Posterior vena cava (tissue), 2 donors: ENCODE measurements around the gene PCDHB1. TPM values are rescaled to one million over a fixed set of nuclear protein-coding genes. Genes with fewer than 3 reads are reported as not detected.
A peak's percentile ranks its signal among the peaks of the same experiment; 100 is the strongest.

ENCODE experiments used
- DNase-seq: peaks from one replicate; pipeline ENCODE4 v3.0.0-alpha.2; 2020; ENCODE audit warnings: low spot score
- intact Hi-C, 2 donors: fragments of 100-400 bp; cut with DNase I; formaldehyde crosslinking; loops; one replicate each; pipeline versions ENCODE4 v1.14.1 to v1.14.2; 2022 to 2023
- long read RNA-seq, 2 donors: library from polyadenylated mRNA; unstranded; transcript quantifications; one replicate each; pipeline ENCODE4 v2.0.0, GENCODE V29; 2020 to 2021
- total RNA-seq, 2 donors: library from RNA; stranded (reverse); fragmentation: NEBNext Ultra II Directional; extraction: Animal tissue kit (Norgen Biotek cat#: 25700); gene quantifications; one replicate each; pipeline ENCODE4 v1.2.1, GENCODE V29; 2021
- donor health status: DM: yes; HTN: yes; CAD: no.
- donor health status: DM: yes; HTN: yes; CAD: no.

Gene PCDHB1, protein sequence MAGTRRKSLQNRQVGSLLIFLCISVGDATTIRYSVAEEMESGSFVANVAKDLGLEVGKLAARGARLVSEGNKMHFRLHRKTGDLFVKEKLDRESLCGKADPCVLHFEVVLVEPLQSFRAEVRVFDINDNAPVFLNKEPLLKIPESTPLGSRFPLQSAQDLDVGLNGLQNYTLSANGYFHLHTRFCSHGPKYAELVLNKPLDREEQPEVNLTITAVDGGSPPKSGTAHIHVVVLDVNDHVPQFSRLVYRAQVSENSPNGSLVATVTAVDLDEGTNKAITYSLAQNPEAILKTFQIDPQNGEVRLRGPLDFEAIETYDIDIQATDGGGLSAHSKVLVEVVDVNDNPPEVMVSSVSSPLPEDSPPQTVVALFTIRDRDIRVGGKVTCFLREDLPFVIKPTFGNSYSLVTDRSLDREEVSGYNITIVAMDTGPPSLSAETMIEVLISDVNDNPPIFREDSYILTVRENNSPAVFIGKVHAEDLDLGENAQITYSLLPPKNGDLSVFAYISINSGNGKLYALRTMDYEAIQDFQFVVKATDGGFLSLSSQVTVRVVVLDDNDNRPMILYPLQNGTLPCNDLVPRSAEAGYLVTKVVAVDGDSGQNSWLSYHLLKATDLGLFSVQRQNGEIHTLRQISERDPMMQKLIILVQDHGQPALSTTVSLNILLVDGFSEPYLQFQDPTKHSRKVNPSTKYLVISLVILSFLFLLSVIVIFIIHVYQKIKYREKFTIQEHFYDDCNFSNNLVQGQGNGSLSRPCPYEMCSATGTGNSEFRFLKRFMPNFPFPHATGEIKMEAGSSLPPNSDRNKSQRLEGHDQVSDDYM
- not detected for total RNA-seq
- long read RNA-seq, donor 1: 0 reads
- long read RNA-seq, donor 2: 0 reads

GRCh38 chr5:141050622-141051520 lies at the start of gene PCDHB1:
Gene PCDHB1 (plus strand): TSS chr5:141051374. CDS start chr5:141051471, 97 bp downstream.
- no peak for DNase-seq
- intact Hi-C loops: no loop called here

DNA sequence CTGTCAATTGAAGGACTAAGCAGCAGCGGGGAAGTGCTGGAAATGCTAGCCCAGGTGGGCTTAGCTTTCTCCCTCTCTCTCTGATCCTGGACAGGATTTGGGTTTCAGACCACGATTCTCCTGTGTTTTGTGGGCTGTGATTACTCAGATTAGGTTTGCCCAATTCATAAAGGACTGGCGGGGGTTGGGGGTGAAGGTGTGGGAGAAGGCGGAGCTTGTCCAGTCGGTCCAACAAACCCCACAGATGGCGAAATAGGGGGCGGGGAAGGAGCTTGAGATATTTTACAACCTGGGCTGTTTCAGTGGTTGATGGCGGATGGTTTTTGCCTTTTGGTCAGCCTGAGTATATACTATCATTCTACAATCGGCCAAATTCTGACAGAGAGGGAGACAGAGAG lies 49.7 kb upstream of the PCDHB1 start:
- no peak for DNase-seq
- intact Hi-C loops: no loop called here

DNA sequence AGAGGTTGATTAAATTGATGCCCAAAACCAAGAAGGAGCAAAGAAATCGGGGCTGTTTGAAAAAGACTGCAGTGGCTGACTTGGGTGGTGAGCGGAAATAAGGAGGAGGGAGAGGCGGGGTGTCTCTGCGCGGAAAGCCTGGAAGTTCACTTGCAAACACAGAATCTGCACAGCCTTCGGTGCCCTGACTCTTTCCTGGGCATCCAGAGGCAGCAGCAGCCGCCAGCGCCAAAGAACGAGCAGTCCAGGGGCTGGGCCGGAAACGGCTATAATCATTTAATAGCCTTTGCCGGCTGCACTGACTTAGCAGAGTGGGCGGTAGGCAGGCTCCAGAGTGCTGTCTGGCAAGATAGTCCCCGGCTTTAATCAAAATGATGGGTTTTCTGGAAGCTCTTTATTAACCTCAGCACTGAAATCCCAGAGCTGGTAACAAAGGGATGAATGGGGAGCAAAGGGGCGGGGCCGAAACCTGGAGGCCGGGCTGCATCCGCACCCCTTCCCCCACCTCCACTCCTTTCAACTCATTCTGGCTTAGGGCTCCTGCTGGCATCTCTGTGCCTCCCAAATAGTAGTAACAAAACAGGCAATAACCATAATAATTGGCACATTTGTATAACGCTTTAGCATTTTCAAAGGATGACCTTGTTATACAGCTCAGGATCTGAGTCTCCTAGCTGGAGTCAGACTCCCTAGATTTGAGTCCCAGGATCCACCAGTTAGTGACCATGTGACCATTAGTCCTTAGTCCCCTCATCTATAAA lies 49.1 kb upstream of the PCDHB1 start:
- intact Hi-C loops: no loop called here
- no peak for DNase-seq

DNA sequence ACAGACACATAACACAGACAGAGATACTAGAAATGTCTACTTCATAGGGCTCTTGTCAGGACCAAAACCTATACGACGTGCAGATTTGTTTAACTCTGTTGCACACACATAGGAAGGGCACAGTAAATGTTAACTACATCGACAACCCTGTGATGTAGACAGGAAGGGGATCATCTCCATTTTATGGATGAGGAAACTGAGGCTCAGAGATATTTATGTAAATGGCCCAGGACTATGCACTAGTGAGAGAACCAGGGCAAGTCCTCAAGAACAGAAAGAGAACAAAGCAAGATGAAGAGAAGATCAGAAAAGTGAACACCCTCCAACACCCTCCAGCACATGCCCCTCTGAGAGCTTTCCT lies 48.6 kb upstream of the PCDHB1 start:
- DNase-seq: no peak
- intact Hi-C loops: no loop called here

DNA sequence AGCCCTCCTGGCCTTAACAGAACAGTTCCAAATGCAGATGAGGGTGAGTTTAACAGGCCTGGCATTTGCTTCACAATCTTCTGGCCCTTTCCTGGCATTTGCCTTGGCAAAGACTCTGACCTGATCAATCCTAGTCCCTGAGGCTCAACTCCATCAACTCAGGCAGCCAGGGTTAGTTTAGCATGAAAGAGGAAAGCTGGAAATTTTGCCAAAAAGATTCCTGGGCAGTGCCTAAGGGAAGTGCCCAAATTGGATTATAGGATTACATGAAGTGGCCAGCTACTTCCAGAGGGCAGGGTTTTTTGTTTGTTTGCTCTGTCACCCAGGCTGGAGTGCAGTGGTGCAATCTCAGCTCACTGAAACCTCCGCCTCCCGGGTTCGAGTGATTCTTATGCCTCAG lies 48.1 kb upstream of the PCDHB1 start:
- intact Hi-C loops: no loop called here
- no peak for DNase-seq

- intact Hi-C loops: no loop called here
- DNase-seq: no peak
These were observed 47.2 kb upstream of the PCDHB1 start for GRCh38 chr5:141003791-141004611.

DNA sequence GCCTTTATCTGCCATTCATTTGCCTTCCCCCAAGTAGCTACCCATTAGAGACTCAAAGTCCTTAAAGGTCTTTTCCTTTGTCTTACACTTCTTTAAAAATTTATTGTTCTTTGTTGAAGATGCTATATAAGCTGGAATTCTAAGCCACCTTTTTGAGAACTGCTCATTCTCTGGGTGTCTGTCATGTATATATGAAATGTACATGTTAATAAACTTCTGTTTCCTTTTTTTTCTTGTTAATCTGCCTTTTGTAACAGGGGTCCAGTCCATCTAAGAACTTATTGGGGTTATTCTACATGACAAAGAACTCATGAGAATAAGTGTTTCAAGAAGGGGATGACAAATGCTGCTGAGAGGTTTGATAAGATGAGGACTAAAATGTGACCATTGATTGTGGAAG lies 43.4 kb upstream of the PCDHB1 start:
- no peak for DNase-seq
- intact Hi-C loops: no loop called here

- no peak for DNase-seq
- intact Hi-C loops: no loop called here
These were observed 41.0 kb upstream of the PCDHB1 start for GRCh38 chr5:141010047-141010793.

DNA sequence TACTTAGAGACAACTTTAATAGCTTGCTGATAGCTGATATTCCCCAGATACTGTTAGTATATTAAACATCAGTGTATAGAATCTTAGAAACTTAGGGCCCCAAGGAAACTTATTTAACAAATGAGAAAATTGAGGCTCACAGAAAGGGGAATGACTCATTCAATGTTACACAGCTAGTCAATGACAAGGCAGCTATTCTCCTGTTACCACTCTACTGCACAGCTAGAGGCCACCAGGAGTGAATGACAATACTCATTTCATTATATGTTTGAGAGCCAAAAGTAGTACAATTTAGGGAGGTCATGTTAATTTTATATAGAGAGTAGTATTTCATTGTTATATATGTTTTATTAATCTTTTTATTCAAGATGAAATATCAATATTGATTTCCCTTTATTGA lies 33.2 kb upstream of the PCDHB1 start:
- DNase-seq: no peak

DNA sequence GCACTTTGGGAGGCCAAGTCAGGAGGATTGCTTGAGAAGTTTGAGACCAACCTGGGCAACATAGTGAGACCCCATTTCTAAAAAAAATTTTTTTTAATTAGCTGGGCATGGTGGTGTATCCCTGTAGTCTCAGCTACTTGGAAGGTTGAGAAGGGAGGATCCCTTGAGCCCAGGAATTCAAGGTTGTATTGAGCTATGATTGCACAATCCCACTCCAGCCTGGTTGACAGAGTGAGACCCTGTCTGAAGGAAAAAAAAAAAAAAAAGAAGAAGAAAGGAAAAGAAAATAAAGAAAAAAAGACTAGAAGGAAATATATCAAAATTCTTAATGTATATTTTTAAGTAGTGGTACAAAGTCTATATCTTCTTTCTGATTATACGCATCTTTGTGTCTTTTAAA lies 28.8 kb upstream of the PCDHB1 start:
- intact Hi-C loops: no loop called here
- no peak for DNase-seq

More for the DNA sequence above, 33.2 kb upstream of the PCDHB1 start:
- intact Hi-C loops: no loop called here

DNA sequence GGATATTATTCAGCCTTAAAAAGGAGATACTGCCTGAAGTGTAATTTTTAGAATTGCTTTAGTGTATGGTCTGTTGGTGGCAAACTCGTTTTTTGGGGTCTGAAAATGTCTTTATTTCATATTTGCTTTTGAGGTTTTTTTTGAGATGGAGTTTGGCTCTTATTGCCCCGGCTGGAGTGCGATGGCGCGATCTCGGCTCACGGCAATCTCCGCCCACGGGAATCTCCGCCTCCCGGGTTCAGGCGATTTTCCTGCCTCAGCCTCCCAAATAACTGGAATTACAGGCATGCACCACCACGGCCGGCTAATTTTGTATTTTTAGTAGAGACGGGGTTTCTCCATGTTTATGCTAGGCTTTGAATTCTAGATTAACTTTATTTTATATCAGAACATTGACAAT lies 20.2 kb upstream of the PCDHB1 start:
- DNase-seq: no peak
- intact Hi-C loops: no loop called here

DNA sequence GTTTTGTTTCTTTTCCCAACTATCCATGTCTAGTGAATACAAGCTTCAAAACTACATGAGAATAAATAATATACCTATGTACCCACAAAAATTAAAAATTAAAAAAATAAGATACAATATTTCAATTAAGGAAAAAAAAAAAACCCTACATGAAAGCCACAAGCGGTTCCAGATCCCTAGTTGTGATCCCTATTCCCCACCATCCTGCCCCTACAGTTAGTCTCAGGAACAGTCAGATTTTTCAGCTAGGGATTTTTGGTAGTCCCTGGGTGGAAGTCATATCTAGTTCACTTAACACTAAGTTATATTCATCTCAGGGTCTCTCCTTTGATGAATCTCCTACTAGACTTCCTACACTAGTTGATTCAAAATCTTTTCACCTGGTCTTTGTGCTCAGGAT lies 18.5 kb upstream of the PCDHB1 start:
- DNase-seq: no peak
- intact Hi-C loops: no loop called here

DNA sequence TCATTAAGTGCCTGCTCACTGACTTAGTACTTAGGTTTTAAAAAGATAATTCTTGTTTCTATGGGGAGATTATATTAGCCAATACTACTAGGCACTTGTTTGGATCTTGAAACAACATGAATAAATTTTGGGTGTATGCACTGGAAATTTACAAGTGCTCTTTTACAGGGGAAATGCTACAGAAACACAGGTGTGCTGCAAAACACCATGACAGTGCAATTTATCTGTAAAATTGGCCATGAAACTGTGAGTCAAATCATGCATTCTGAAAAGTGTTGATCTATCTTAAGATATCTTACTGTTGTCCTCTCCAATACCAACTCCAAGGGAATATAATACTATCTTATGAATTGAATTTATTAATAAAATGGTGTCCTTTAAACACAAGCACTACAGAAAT lies 12.1 kb upstream of the PCDHB1 start:
- intact Hi-C loops: no loop called here

DNA sequence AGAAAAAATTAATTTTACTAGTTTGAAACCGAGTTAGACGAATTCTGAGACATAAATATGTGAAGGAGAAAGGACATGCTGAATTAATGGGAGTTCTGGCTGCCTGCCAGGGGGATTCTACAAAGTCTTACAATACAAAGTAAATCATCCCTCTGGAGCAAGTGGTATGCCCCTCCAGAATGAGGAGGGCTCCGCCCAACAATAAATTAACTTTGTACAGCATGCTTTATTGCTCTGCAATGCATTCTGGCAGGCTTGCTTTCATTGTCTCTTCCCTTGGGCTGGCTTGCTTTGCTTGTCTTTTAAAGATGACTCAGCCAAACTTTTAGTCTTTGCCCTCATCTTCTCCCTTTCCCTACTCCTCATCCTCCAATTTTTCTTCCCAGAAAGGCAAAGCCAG lies 11.7 kb upstream of the PCDHB1 start:
- intact Hi-C loops: no loop called here
- no peak for DNase-seq

More for the DNA sequence above, 12.1 kb upstream of the PCDHB1 start:
- DNase-seq: no peak

DNA sequence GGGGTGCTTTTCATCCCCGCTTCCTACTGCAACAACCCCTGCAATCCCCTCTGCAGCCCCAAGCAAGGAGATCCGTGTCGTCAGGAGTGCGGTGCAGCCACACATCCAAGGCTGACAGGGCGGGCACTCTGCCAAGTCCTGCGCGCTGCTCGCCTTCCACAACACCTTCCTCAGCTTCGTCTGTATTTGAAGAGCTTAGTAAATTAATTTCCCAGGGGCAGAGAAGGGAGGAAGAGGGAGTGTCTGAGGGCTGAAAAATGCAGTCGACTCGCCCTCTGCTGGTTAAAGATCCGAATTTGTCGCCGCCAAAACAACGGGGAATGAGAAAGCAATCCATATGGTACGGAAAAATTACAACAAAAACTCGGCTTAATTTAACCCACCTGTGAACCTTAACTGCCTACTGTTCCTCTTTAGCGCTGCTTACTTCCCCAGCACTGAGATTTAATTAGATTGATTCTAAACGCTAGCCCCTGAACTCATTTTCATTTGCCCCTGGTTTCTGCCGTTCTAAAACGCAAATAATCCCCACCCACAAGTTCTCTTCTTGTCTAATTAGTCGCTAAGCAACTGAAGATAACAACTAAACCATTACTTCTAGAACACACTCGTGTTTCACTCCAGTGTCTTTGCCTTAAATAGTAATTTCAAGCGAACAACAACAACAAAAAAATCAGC lies 10.9 kb upstream of the PCDHB1 start:
- DNase-seq: no peak
- intact Hi-C loops: no loop called here

DNA sequence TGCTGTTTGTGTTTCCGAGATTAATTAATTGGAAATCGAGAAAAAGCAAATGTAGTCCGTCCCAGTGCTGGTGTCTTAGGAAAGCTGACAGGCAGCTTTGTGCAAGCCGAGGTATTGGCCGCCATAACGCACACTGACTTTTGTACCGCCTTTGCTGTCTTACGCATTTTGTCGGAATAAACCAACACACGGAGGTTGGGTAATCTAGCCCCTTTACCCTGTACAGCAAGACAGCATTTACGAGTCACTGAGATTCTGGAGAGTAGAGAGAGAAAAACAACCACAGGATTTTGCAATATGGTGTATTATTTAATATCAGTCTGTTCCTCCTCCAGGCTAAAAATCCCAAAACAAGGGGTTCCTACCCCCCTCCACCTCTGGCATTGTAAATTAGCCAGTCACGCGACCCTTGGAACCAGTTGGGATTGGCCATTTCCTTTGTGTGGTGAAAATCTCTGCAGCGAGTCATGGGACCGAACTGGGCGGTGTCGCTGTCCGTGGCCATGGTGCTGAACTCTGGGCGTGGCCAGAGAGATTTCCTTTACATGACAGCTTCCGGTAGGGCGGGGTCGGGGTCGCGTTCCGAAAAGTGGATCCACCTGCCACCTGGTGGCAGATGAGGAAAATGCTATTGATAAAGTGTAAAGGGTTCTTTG lies 10.3 kb upstream of the PCDHB1 start:
- DNase-seq: peak; percentile 93
- intact Hi-C loops: no loop called here

GRCh38 chr5:141041427-141041785 lies 9.8 kb upstream of the PCDHB1 start:
- intact Hi-C loops: no loop called here
- no peak for DNase-seq
